Effector memory CD4-positive, alpha-beta T cell (primary cell): Measurements from ENCODE around the gene IL18BP.

Experiments
- DNase-seq, 3 donors: peaks; one replicate each; pipeline ENCODE4 v3.0.0-alpha.2; 2020
- H3K27ac ChIP-seq: 2 replicates; pipeline ENCODE4 v1.7.0; 2013; ENCODE audit warnings: mild to moderate bottlenecking, low read length, moderate library complexity; ENCODE audit not compliant: insufficient read depth, poor library complexity, severe bottlenecking
- H3K27me3 ChIP-seq: replicated peaks from 2 replicates; pipeline ENCODE4 v1.7.0; 2013; ENCODE audit warnings: mild to moderate bottlenecking, low read length; ENCODE audit not compliant: insufficient read depth, control insufficient read depth, poor library complexity, severe bottlenecking
- H3K36me3 ChIP-seq: 2 replicates; pipeline ENCODE4 v1.7.0; 2013; ENCODE audit warnings: mild to moderate bottlenecking, low read length, moderate library complexity; ENCODE audit not compliant: control insufficient read depth, insufficient read depth
- H3K4me1 ChIP-seq: 2 replicates; pipeline ENCODE4 v1.7.0; 2013; ENCODE audit warnings: low read length, mild to moderate bottlenecking; ENCODE audit not compliant: control insufficient read depth, insufficient read depth, poor library complexity, severe bottlenecking
- H3K4me3 ChIP-seq: 2 replicates; pipeline ENCODE4 v1.7.0; 2013; ENCODE audit warnings: low read length, low read depth, mild to moderate bottlenecking; ENCODE audit not compliant: insufficient read depth, poor library complexity, severe bottlenecking
- H3K9me3 ChIP-seq: 2 replicates; pipeline ENCODE4 v1.7.0; 2013; ENCODE audit warnings: mild to moderate bottlenecking, low read length, moderate library complexity; ENCODE audit not compliant: control insufficient read depth

Gene IL18BP

GRCh38 chr11:72002841-72003775 lies 4.4 kb downstream of the IL18BP start:
- Histone ChIP-seq H3K4me1 (peaks cover 18% of the 10 kb centered on the region), H3K9me3 (no peaks in the 10 kb centered on the region), H3K36me3 (peaks cover 57% of the 10 kb centered on the region), H3K4me3 (no peak overlapping the region), H3K27ac (no peak overlapping the region), H3K27me3 (no peaks in the 10 kb centered on the region)
- DNase-seq = no peak

DNA sequence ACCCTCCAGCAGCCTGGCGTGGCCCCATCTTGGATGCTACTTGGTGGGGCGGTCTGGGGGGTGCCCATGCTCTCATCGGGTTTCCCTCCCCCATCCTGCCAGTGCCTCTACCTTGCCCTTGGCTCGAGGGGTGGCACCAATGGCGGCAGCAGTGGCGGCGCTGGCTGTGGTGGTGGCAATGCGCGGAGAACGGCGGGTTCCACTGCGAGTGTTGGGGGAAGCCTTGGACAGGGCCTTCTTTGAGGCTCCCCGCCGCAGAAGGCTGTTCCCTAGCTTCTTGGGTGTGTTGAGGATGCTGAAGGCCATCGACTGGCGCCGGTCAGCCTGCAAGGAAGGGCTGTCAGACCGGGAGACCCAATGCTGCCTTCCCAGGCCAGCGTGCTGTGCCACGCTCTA lies 5.1 kb downstream of the IL18BP start:
- Histone ChIP-seq H3K9me3 (no peaks in the 10 kb centered on the region), H3K4me3 (no peak overlapping the region), H3K27ac (no peak overlapping the region), H3K27me3 (no peaks in the 10 kb centered on the region), H3K4me1 (peaks cover 11% of the 10 kb centered on the region), H3K36me3 (peaks cover 64% of the 10 kb centered on the region)
- no peak for DNase-seq

DNA sequence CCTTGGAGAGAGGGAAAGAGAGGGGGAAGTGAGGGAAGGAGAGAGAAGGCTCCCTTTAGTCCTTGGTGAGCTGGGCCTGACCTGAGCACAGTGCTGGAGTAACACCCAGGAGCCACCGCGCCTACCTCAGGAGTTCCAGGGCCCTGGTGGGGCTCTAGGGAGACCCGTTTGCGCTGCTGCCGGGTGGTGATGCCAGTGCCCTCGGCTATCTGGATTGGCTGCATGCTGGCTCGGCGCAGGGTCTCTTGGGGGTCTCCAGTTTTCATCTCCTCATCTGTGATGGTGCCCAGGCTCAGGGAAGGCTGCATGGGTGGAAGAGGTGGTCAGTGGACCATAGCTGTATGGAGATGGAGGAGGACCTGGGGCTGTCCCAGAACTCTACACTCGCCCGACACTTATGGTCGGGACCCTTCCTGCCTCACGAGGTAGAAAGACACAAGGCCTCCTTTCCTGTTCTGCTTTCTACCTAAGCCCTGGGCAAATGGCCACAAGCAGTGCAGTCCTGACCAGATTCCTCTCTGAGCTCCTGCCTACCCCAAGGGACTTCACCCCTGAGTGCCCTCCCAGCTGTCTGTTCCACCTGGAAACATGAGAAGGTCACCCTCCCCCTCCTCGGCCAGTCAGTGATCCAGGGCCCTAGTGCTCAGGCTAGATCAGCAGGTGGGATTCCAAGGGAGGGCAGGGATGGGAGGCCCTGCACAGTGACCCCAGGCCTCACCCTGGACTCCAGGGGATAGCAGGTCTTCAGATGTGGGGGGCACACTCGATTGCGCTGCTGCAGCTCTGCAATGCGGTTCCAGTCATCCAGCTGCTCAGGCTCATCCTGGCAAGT lies 6.0 kb downstream of the IL18BP start:
- no peaks in the 10 kb centered on the region for H3K9me3 ChIP-seq
- H3K4me3 ChIP-seq = no peak overlapping the region
- H3K4me1 ChIP-seq = peaks cover 1% of the 10 kb centered on the region
- H3K27me3 ChIP-seq = no peaks in the 10 kb centered on the region
- DNase-seq = no peak
- H3K36me3 ChIP-seq = peaks cover 72% of the 10 kb centered on the region
- H3K27ac ChIP-seq = no peak overlapping the region

GRCh38 chr11:72005347-72006260 lies 6.9 kb downstream of the IL18BP start:
- Histone ChIP-seq H3K4me3 (no peak overlapping the region), H3K27ac (no peak overlapping the region), H3K4me1 (no peaks in the 10 kb centered on the region), H3K9me3 (no peaks in the 10 kb centered on the region), H3K27me3 (no peaks in the 10 kb centered on the region), H3K36me3 (peaks cover 81% of the 10 kb centered on the region)
- no peak for DNase-seq

GRCh38 chr11:72006309-72007088 lies 7.8 kb downstream of the IL18BP start:
- DNase-seq = no peak
- H3K27ac ChIP-seq = no peak overlapping the region
- no peaks in the 10 kb centered on the region for H3K9me3 ChIP-seq
- H3K36me3 ChIP-seq = peaks cover 90% of the 10 kb centered on the region
- no peaks in the 10 kb centered on the region for H3K4me1 ChIP-seq
- no peaks in the 10 kb centered on the region for H3K27me3 ChIP-seq
- no peak overlapping the region for H3K4me3 ChIP-seq

DNA sequence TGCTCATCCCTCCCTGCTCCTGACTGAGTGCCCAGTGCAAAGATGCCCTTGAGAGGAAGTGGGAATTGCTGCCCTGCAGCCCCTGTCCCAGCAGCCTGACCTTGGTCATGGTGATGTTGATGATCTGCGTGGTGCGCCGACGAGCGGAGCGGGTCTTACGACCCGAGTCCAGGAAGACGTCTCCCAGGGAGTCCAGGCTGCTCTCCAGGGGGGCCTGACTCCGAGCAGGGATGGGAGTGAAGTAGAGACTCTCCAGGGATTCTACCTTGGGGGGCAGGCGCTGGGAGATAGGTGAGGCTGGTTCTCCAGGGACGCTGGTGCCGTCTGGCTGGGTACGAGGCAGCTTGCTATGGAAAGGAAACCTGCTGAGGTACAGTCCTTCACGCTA lies 8.4 kb downstream of the IL18BP start:
- H3K27ac ChIP-seq = no peak overlapping the region
- no peaks in the 10 kb centered on the region for H3K27me3 ChIP-seq
- no peak overlapping the region for H3K4me3 ChIP-seq
- H3K4me1 ChIP-seq = no peaks in the 10 kb centered on the region
- H3K9me3 ChIP-seq = no peaks in the 10 kb centered on the region
- peaks cover 96% of the 10 kb centered on the region for H3K36me3 ChIP-seq
- no peak for DNase-seq

GRCh38 chr11:72007587-72007986 lies 8.9 kb downstream of the IL18BP start:
- no peak for DNase-seq
- Histone ChIP-seq H3K4me3 (no peak overlapping the region), H3K27ac (no peak overlapping the region), H3K27me3 (no peaks in the 10 kb centered on the region), H3K4me1 (no peaks in the 10 kb centered on the region), H3K36me3 (peaks cover 99% of the 10 kb centered on the region), H3K9me3 (no peaks in the 10 kb centered on the region)

DNA sequence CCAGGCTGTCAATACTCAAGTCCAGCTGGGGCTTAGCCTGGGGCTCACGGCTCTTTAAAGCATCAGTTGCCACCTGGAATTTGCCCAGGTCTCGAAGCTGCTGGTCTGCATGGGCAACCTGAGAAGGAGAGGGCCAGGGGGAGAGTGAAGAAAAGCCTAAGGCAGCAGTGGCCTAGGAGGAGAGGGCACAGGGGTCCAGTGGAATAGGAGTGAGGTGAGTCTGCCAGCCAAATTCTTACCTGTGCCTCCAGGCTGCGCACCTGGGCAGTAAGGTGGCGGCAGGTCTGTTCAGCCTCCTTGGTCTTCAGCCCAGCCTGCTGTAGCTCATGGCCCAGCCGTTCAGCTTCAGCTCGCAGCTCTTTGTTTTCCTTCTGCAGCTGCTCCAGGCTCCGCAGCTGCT lies 10.0 kb downstream of the IL18BP start:
- Histone ChIP-seq H3K4me1 (no peaks in the 10 kb centered on the region), H3K27ac (no peak overlapping the region), H3K36me3 (peaks cover 99% of the 10 kb centered on the region), H3K9me3 (no peaks in the 10 kb centered on the region), H3K27me3 (no peaks in the 10 kb centered on the region), H3K4me3 (no peak overlapping the region)
- DNase-seq = no peak

DNA sequence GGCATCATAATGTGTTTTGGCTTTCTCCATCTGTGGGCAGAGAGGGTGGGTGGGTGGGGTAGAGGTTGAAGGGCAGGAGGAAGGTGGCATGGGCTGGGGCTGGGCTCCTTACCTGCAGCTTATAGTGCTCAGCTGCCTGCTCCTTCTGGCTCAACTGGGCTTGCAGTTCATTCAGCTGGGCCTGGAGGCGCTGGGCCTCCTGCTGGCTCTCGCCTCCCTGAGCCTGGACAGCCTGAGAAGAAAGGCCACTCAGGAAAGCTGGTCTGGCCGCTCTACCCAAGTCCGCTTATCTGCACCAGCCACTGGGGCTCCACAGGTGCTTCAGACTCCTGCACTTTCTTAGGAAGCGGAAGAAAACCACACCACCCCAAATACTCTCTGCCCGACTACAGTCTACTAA lies 10.4 kb downstream of the IL18BP start:
- H3K4me1 ChIP-seq = no peaks in the 10 kb centered on the region
- H3K9me3 ChIP-seq = no peaks in the 10 kb centered on the region
- H3K27me3 ChIP-seq = no peaks in the 10 kb centered on the region
- H3K27ac ChIP-seq = no peak overlapping the region
- peaks cover 99% of the 10 kb centered on the region for H3K36me3 ChIP-seq
- no peak overlapping the region for H3K4me3 ChIP-seq
- no peak for DNase-seq
